Measurements from ENCODE around the gene SYT15. TPM values are rescaled to one million over a fixed set of nuclear protein-coding genes. Genes with fewer than 3 reads are reported as not detected.
"Not testable (repeated sequence)": the region's sequence is repeated elsewhere in the genome, so short reads cannot be mapped to it uniquely, and the experiment has no call there.

The SYT15 gene
- total RNA-seq, 1 donor from 2014 or later: 12.5 TPM

- H3K27me3 Mint-ChIP-seq (ENCODE audit: unreplicated experiment): peaks cover 2% of the 10 kb centered on the region
- no peaks in the 10 kb centered on the region for H3K9me3 Mint-ChIP-seq (ENCODE audit: unreplicated experiment)
- H3K36me3 Mint-ChIP-seq (ENCODE audit: unreplicated experiment): no peaks in the 10 kb centered on the region
- H3K4me1 Mint-ChIP-seq (ENCODE audit: unreplicated experiment): peaks cover 10% of the 10 kb centered on the region
- no peak for TF ChIP-seq CTCF (IDR thresholded peaks at IDR 0.05)
- DNase-seq (ENCODE audit: extremely low spot score, unreplicated experiment): peak; percentile 72
- no peak overlapping the region for H3K4me3 Mint-ChIP-seq (ENCODE audit: unreplicated experiment)
- H3K27ac Mint-ChIP-seq (ENCODE audit: unreplicated experiment): no peak overlapping the region
Measured at GRCh38 chr10:46560952-46561351, 18.0 kb upstream of the SYT15 start.

GRCh38 chr10:46565591-46566332, 13.2 kb upstream of the SYT15 start:
- H3K4me1 Mint-ChIP-seq (ENCODE audit: unreplicated experiment); H3K36me3 Mint-ChIP-seq (ENCODE audit: unreplicated experiment); H3K27ac Mint-ChIP-seq (ENCODE audit: unreplicated experiment); H3K4me3 Mint-ChIP-seq (ENCODE audit: unreplicated experiment); H3K9me3 Mint-ChIP-seq (ENCODE audit: unreplicated experiment); H3K27me3 Mint-ChIP-seq (ENCODE audit: unreplicated experiment): not testable (repeated sequence)
- peak; percentile 88 for DNase-seq (ENCODE audit: extremely low spot score, unreplicated experiment)
- TF ChIP-seq CTCF (IDR thresholded peaks at IDR 0.05): peak; percentile 79

- H3K4me1 Mint-ChIP-seq (ENCODE audit: unreplicated experiment); H3K27me3 Mint-ChIP-seq (ENCODE audit: unreplicated experiment); H3K9me3 Mint-ChIP-seq (ENCODE audit: unreplicated experiment); H3K27ac Mint-ChIP-seq (ENCODE audit: unreplicated experiment); H3K4me3 Mint-ChIP-seq (ENCODE audit: unreplicated experiment); H3K36me3 Mint-ChIP-seq (ENCODE audit: unreplicated experiment): not testable (repeated sequence)
- peak; percentile 66 for DNase-seq (ENCODE audit: extremely low spot score, unreplicated experiment)
Measured at GRCh38 chr10:46567151-46567550, 11.8 kb upstream of the SYT15 start.

- peaks cover 11% of the 10 kb centered on the region for H3K4me1 Mint-ChIP-seq (ENCODE audit: unreplicated experiment)
- DNase-seq (ENCODE audit: extremely low spot score, unreplicated experiment); H3K27me3 Mint-ChIP-seq (ENCODE audit: unreplicated experiment); H3K9me3 Mint-ChIP-seq (ENCODE audit: unreplicated experiment); H3K36me3 Mint-ChIP-seq (ENCODE audit: unreplicated experiment); H3K27ac Mint-ChIP-seq (ENCODE audit: unreplicated experiment); H3K4me3 Mint-ChIP-seq (ENCODE audit: unreplicated experiment): not testable (repeated sequence)
Measured at GRCh38 chr10:46570655-46571054, 8.3 kb upstream of the SYT15 start.

- H3K4me3 Mint-ChIP-seq (ENCODE audit: unreplicated experiment); H3K27me3 Mint-ChIP-seq (ENCODE audit: unreplicated experiment); H3K27ac Mint-ChIP-seq (ENCODE audit: unreplicated experiment); H3K9me3 Mint-ChIP-seq (ENCODE audit: unreplicated experiment); H3K36me3 Mint-ChIP-seq (ENCODE audit: unreplicated experiment): not testable (repeated sequence)
- peaks cover 10% of the 10 kb centered on the region for H3K4me1 Mint-ChIP-seq (ENCODE audit: unreplicated experiment)
- peak; percentile 60 for DNase-seq (ENCODE audit: extremely low spot score, unreplicated experiment)
Measured at GRCh38 chr10:46572765-46573164, 6.2 kb upstream of the SYT15 start.

- H3K27me3 Mint-ChIP-seq (ENCODE audit: unreplicated experiment); H3K36me3 Mint-ChIP-seq (ENCODE audit: unreplicated experiment); H3K4me3 Mint-ChIP-seq (ENCODE audit: unreplicated experiment); H3K27ac Mint-ChIP-seq (ENCODE audit: unreplicated experiment); H3K9me3 Mint-ChIP-seq (ENCODE audit: unreplicated experiment): not testable (repeated sequence)
- H3K4me1 Mint-ChIP-seq (ENCODE audit: unreplicated experiment): peaks cover 10% of the 10 kb centered on the region
- peak; percentile 46 for DNase-seq (ENCODE audit: extremely low spot score, unreplicated experiment)
Measured at GRCh38 chr10:46573314-46573713, 5.6 kb upstream of the SYT15 start.

- H3K27ac Mint-ChIP-seq (ENCODE audit: unreplicated experiment); H3K9me3 Mint-ChIP-seq (ENCODE audit: unreplicated experiment); H3K4me3 Mint-ChIP-seq (ENCODE audit: unreplicated experiment); H3K27me3 Mint-ChIP-seq (ENCODE audit: unreplicated experiment); H3K36me3 Mint-ChIP-seq (ENCODE audit: unreplicated experiment): not testable (repeated sequence)
- peaks cover 10% of the 10 kb centered on the region for H3K4me1 Mint-ChIP-seq (ENCODE audit: unreplicated experiment)
- DNase-seq (ENCODE audit: extremely low spot score, unreplicated experiment): peak; percentile 21
Measured at GRCh38 chr10:46573884-46574283, 5.0 kb upstream of the SYT15 start.

GRCh38 chr10:46577624-46578473, 1.1 kb upstream of the SYT15 start:
- not testable (repeated sequence) for H3K9me3 Mint-ChIP-seq (ENCODE audit: unreplicated experiment); H3K4me1 Mint-ChIP-seq (ENCODE audit: unreplicated experiment); H3K36me3 Mint-ChIP-seq (ENCODE audit: unreplicated experiment); H3K4me3 Mint-ChIP-seq (ENCODE audit: unreplicated experiment); H3K27me3 Mint-ChIP-seq (ENCODE audit: unreplicated experiment); H3K27ac Mint-ChIP-seq (ENCODE audit: unreplicated experiment)
- peak; percentile 67 for DNase-seq (ENCODE audit: extremely low spot score, unreplicated experiment)

GRCh38 chr10:46579378-46579777, 450 bp downstream of the SYT15 start:
- peak; percentile 25 for DNase-seq (ENCODE audit: extremely low spot score, unreplicated experiment)
- not testable (repeated sequence) for H3K27ac Mint-ChIP-seq (ENCODE audit: unreplicated experiment); H3K27me3 Mint-ChIP-seq (ENCODE audit: unreplicated experiment); H3K4me3 Mint-ChIP-seq (ENCODE audit: unreplicated experiment); H3K36me3 Mint-ChIP-seq (ENCODE audit: unreplicated experiment); H3K9me3 Mint-ChIP-seq (ENCODE audit: unreplicated experiment); H3K4me1 Mint-ChIP-seq (ENCODE audit: unreplicated experiment)

- peak; percentile 63 for DNase-seq (ENCODE audit: extremely low spot score, unreplicated experiment)
- not testable (repeated sequence) for H3K27ac Mint-ChIP-seq (ENCODE audit: unreplicated experiment); H3K4me3 Mint-ChIP-seq (ENCODE audit: unreplicated experiment); H3K36me3 Mint-ChIP-seq (ENCODE audit: unreplicated experiment); H3K27me3 Mint-ChIP-seq (ENCODE audit: unreplicated experiment); H3K4me1 Mint-ChIP-seq (ENCODE audit: unreplicated experiment); H3K9me3 Mint-ChIP-seq (ENCODE audit: unreplicated experiment)
Measured at GRCh38 chr10:46581997-46582396, 3.1 kb downstream of the SYT15 start.

All from osteocyte (in vitro differentiated cells).